GM19099 (cell line): ENCODE results near the gene C17orf100.

ENCODE experiments used
- POLR2A ChIP-seq: IDR thresholded peaks from 3 replicates; pipeline ENCODE4 v1.6.1; 2011; ENCODE audit warnings: low read depth; ENCODE audit not compliant: insufficient read length; ENCODE audit errors: extremely low read depth

Gene C17orf100

GRCh38 chr17:6676802-6677157 is 25.2 kb downstream of the C17orf100 start:
- no peak for TF ChIP-seq POLR2A

- no peak for TF ChIP-seq POLR2A
These were observed 25.7 kb downstream of the C17orf100 start for GRCh38 chr17:6677158-6677831.

- TF ChIP-seq POLR2A, result no peak
These were observed 26.4 kb downstream of the C17orf100 start for GRCh38 chr17:6677946-6678345.

- no peak for TF ChIP-seq POLR2A
These were observed 27.7 kb downstream of the C17orf100 start for GRCh38 chr17:6679241-6679640.

GRCh38 chr17:6681176-6681575 is 29.6 kb downstream of the C17orf100 start:
- TF ChIP-seq POLR2A, result no peak

- no peak for TF ChIP-seq POLR2A
These were observed 30.1 kb downstream of the C17orf100 start for GRCh38 chr17:6681671-6682070.

- TF ChIP-seq POLR2A, result no peak
These were observed 30.8 kb downstream of the C17orf100 start for GRCh38 chr17:6682339-6682738.

GRCh38 chr17:6683081-6683684 is 31.6 kb downstream of the C17orf100 start:
- TF ChIP-seq POLR2A, result no peak

- TF ChIP-seq POLR2A, result no peak
These were observed 32.3 kb downstream of the C17orf100 start for GRCh38 chr17:6683730-6684459.

- TF ChIP-seq POLR2A, result no peak
These were observed 32.9 kb downstream of the C17orf100 start for GRCh38 chr17:6684460-6684783.

- TF ChIP-seq POLR2A, result no peak
These were observed 33.6 kb downstream of the C17orf100 start for GRCh38 chr17:6684881-6685767.

- TF ChIP-seq POLR2A, result no peak
These were observed 34.5 kb downstream of the C17orf100 start for GRCh38 chr17:6686026-6686425.

GRCh38 chr17:6688944-6689343 is 37.4 kb downstream of the C17orf100 start:
- TF ChIP-seq POLR2A, result no peak

- no peak for TF ChIP-seq POLR2A
These were observed 39.1 kb downstream of the C17orf100 start for GRCh38 chr17:6690641-6691040.

- no peak for TF ChIP-seq POLR2A
These were observed 40.0 kb downstream of the C17orf100 start for GRCh38 chr17:6691546-6691945.

GRCh38 chr17:6695051-6695450 is 43.5 kb downstream of the C17orf100 start:
- TF ChIP-seq POLR2A, result no peak

GRCh38 chr17:6695565-6695964 is 44.0 kb downstream of the C17orf100 start:
- TF ChIP-seq POLR2A, result no peak
